ENCODE data around the gene IGF2R. TPM values are rescaled to one million over a fixed set of nuclear protein-coding genes. Genes with fewer than 3 reads are reported as not detected.

IGF2R gene
- total RNA-seq, 4 donors from 2014 or later: 48.8 to 106 (median 92.3) TPM

DNA sequence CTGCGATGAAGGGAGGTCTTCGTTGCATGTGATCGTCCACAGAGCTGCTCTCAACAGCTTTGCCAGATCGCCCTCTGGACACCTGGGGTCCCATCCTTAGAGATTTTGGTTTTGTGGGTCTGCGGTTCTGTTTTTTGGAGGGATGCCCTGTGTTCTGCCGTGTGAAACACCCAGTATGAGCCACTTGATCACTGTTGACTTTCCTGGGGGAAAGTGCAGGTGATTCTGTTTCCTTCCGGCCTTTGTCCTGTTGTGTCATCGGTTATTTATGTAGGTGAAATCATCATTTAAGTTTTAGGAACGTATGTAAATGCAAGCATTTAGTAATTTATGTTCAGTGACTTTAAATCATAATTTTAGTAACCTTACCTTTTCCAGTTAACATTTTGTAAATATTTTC, 96.3 kb downstream of the IGF2R start:
- H3K4me1 ChIP-seq: no peaks in the 10 kb centered on the region
- H3K9me3 ChIP-seq: no peaks in the 10 kb centered on the region
- 83 to 84% methylated on average over 3 to 9 of the region's 9 CpGs for WGBS, 2 donors (ENCODE audit: low coverage in 1 of 2)
- H3K27me3 ChIP-seq: no peaks in the 10 kb centered on the region
- no peak overlapping the region for H3K27ac ChIP-seq
- in situ Hi-C loops (cut with MboI; ENCODE audit: low pct_ligation_motif_present in 1 of 4, low pct_unique_long_range_greater_than_20kb in 1 of 4, low sequenced_read_pairs in 3 of 4): loop anchor here in 1 of 4 donors (25.0 kb wide), 1 partner anchor 378 kb away; the partner anchor contains the start of gene SOD2
- DNase-seq: no peak
- H3K4me3 ChIP-seq: no peak overlapping the region
- intact Hi-C loops (cut with DNase I; ENCODE audit: low total_unique reads): no loop called here
- peaks cover 0 to 60% (median 22%) of the 10 kb centered on the region in 4 donors for H3K36me3 ChIP-seq
- TF ChIP-seq POLR2AphosphoS5 (IDR thresholded peaks at IDR 0.05) (no peak), POLR2A (IDR thresholded peaks at IDR 0.05) (no peak), EP300 (IDR thresholded peaks at IDR 0.05; ENCODE audit: low read depth) (no peak), CTCF (IDR thresholded peaks at IDR 0.05) (no peak)

DNA sequence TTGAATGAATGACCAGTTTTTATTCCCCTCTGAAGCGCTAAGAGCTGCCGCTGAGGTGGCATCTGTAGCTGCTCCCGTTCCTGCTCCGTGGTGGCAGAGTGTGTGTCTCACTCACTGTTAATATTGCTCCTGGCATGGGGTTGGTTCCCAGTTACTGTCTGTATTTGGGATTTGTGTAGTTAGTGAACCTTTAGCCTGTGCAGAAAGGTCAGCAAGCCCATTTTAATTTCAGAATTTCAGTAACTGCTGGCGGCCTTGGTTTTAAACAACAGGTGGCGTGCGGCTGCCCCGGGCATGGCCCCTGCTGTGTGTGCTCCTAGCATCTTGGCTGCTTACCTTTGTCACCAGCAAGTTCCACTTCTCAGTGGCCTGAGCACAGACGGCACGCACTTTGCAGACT, 98.7 kb downstream of the IGF2R start:
- intact Hi-C loops (cut with DNase I; ENCODE audit: low total_unique reads): no loop called here
- in situ Hi-C loops (cut with MboI; ENCODE audit: low pct_ligation_motif_present in 1 of 4, low pct_unique_long_range_greater_than_20kb in 1 of 4, low sequenced_read_pairs in 3 of 4): loop anchor here in 1 of 4 donors (25.0 kb wide), 1 partner anchor 380 kb away; the partner anchor contains the start of gene SOD2
- DNase-seq: no peak
- TF ChIP-seq EP300 (IDR thresholded peaks at IDR 0.05; ENCODE audit: low read depth): no peak
- TF ChIP-seq POLR2A (IDR thresholded peaks at IDR 0.05): no peak
- TF ChIP-seq CTCF (IDR thresholded peaks at IDR 0.05): no peak
- no peak for TF ChIP-seq POLR2AphosphoS5 (IDR thresholded peaks at IDR 0.05)
- Histone ChIP-seq H3K4me1 (no peaks in the 10 kb centered on the region), H3K4me3 (no peak overlapping the region), H3K27ac (no peak overlapping the region), H3K9me3 (no peaks in the 10 kb centered on the region), H3K36me3 (peaks cover 0 to 53% (median 20%) of the 10 kb centered on the region in 4 donors), H3K27me3 (no peaks in the 10 kb centered on the region)
- WGBS, 2 donors (ENCODE audit: low coverage in 1 of 2): 95 to 100% methylated on average over 1 to 10 of the region's 10 CpGs

- intact Hi-C loops (cut with DNase I; ENCODE audit: low total_unique reads): no loop called here
- H3K36me3 ChIP-seq: peaks cover 0 to 53% (median 19%) of the 10 kb centered on the region in 4 donors
Measured at GRCh38 chr6:160068346-160068745, 99.5 kb downstream of the IGF2R start.

GRCh38 chr6:160069050-160069454, 100.2 kb downstream of the IGF2R start:
- intact Hi-C loops (cut with DNase I; ENCODE audit: low total_unique reads): no loop called here
- no peaks in the 10 kb centered on the region for H3K4me1 ChIP-seq
- H3K4me3 ChIP-seq: no peak overlapping the region
- H3K36me3 ChIP-seq: peaks cover 0 to 54% (median 22%) of the 10 kb centered on the region in 4 donors
- H3K27ac ChIP-seq: no peak overlapping the region
- DNase-seq: peak; percentile 44
- 75 to 84% methylated on average over 3 to 9 of the region's 9 CpGs for WGBS, 2 donors (ENCODE audit: low coverage in 1 of 2)
- no peaks in the 10 kb centered on the region for H3K9me3 ChIP-seq
- H3K27me3 ChIP-seq: no peaks in the 10 kb centered on the region
- in situ Hi-C loops (cut with MboI; ENCODE audit: low pct_ligation_motif_present in 1 of 4, low pct_unique_long_range_greater_than_20kb in 1 of 4, low sequenced_read_pairs in 3 of 4): loop anchor here in 1 of 4 donors (25.0 kb wide), 1 partner anchor 382 kb away; the partner anchor contains the start of gene SOD2
- TF ChIP-seq CTCF (IDR thresholded peaks at IDR 0.05) (no peak), POLR2A (IDR thresholded peaks at IDR 0.05) (no peak)

More at GRCh38 chr6:160068346-160068745, 99.5 kb downstream of the IGF2R start:
- H3K9me3 ChIP-seq: no peaks in the 10 kb centered on the region
- no peaks in the 10 kb centered on the region for H3K4me1 ChIP-seq
- H3K27me3 ChIP-seq: no peaks in the 10 kb centered on the region
- no peak overlapping the region for H3K27ac ChIP-seq
- in situ Hi-C loops (cut with MboI; ENCODE audit: low pct_ligation_motif_present in 1 of 4, low pct_unique_long_range_greater_than_20kb in 1 of 4, low sequenced_read_pairs in 3 of 4): loop anchor here in 1 of 4 donors (25.0 kb wide), 1 partner anchor 381 kb away; the partner anchor contains the start of gene SOD2
- 81 to 100% methylated on average over 2 to 7 of the region's 7 CpGs for WGBS, 2 donors (ENCODE audit: low coverage in 1 of 2)
- no peak overlapping the region for H3K4me3 ChIP-seq
- DNase-seq: no peak
- TF ChIP-seq CTCF (IDR thresholded peaks at IDR 0.05) (no peak), EP300 (IDR thresholded peaks at IDR 0.05; ENCODE audit: low read depth) (no peak), POLR2AphosphoS5 (IDR thresholded peaks at IDR 0.05) (no peak), POLR2A (IDR thresholded peaks at IDR 0.05) (no peak)
